Dermis microvascular lymphatic vessel endothelial cell (primary cell): Measurements from ENCODE around the gene HYOU1. TPM values are rescaled to one million over a fixed set of nuclear protein-coding genes. Genes with fewer than 3 reads are reported as not detected.
"Not testable (repeated sequence)": the region's sequence is repeated elsewhere in the genome, so short reads cannot be mapped to it uniquely, and the experiment has no call there.

ENCODE experiments used
- DNase-seq, 2 donors: peaks; one replicate each; pipeline versions ENCODE4 v3.0.0 to v3.0.0-alpha.2; 2010; ENCODE audit warnings: low read depth in 2 of 2
- total RNA-seq: library from RNA; depleted of rRNA; stranded (reverse); fragments of >200 nt; gene quantifications from 2 replicates; pipeline ENCODE4 v1.2.1, GENCODE V29; 2014

HYOU1 gene, protein sequence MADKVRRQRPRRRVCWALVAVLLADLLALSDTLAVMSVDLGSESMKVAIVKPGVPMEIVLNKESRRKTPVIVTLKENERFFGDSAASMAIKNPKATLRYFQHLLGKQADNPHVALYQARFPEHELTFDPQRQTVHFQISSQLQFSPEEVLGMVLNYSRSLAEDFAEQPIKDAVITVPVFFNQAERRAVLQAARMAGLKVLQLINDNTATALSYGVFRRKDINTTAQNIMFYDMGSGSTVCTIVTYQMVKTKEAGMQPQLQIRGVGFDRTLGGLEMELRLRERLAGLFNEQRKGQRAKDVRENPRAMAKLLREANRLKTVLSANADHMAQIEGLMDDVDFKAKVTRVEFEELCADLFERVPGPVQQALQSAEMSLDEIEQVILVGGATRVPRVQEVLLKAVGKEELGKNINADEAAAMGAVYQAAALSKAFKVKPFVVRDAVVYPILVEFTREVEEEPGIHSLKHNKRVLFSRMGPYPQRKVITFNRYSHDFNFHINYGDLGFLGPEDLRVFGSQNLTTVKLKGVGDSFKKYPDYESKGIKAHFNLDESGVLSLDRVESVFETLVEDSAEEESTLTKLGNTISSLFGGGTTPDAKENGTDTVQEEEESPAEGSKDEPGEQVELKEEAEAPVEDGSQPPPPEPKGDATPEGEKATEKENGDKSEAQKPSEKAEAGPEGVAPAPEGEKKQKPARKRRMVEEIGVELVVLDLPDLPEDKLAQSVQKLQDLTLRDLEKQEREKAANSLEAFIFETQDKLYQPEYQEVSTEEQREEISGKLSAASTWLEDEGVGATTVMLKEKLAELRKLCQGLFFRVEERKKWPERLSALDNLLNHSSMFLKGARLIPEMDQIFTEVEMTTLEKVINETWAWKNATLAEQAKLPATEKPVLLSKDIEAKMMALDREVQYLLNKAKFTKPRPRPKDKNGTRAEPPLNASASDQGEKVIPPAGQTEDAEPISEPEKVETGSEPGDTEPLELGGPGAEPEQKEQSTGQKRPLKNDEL
- total RNA-seq, result 146 and 148 TPM in 2 replicates

DNA sequence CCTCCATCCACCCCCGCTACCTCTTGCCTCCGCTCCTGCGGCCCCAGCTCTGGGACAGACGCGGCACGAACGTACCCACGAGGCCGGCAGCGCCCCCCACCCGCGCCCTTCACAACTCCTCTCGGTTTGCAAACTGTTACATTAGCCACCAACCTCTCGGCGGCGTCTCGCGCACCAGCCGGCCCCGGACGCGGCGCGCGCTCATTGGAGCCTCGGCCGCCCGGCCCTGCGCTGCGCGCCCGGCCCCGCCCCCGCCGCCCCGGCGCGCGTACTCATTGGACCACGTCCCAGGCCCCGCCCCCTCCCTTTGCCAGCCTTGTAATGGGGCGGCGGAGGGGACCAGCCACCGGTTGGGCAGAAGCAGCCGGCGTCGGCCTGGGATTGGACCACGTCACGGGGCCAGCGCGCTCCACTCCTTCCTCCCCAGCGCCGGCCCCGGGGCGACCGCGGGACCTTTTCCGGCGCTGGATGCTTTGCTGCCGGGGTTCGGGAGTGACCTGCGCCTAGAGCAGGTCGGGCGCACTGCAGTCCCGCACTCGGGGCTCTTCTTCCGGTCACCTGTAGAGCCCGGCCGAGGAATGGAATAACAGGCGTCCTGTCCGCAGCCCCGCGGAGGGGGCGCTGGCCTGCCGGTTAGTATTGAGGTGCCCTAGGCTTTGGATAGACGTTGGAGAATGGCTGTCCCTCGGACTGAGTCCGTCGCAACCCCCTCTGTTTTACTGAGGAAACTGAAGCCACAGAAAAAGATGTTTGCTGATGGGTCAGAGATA lies at the start of gene HYOU1:
HYOU1 (minus strand) TSS at position 206 of the 770 bp plus-strand sequence. CDS start 1,045 bp downstream, outside the sequence.
- peak; percentile 87 to 98 for DNase-seq

- DNase-seq, result no peak
These were observed 46.8 kb upstream of the HYOU1 start for GRCh38 chr11:119103793-119104192.

DNA sequence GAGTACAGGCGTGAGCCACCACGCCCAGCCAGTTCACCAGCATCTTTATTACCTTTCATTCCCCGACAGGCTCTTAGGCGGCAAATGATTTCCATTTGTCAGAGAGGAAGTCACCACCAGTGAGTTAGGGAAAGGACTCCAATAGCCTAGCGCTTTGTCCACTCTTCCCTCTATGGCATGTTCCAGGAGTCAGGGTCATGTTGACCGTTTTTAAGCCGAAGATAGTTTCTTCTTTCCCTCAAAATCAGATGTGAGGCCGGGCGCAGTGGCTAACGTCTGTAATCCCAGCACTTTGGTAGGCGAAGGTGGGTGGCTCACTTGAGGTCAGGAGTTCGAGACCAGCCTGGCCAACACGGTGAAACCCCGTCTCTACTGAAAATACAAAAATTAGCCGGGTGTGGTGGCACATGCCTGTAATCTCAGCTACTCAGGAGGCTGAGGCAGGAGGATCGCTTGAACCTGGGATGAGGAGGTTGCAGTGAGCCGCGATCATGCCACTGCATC lies 46.2 kb upstream of the HYOU1 start:
- DNase-seq, result not testable (repeated sequence)

DNA sequence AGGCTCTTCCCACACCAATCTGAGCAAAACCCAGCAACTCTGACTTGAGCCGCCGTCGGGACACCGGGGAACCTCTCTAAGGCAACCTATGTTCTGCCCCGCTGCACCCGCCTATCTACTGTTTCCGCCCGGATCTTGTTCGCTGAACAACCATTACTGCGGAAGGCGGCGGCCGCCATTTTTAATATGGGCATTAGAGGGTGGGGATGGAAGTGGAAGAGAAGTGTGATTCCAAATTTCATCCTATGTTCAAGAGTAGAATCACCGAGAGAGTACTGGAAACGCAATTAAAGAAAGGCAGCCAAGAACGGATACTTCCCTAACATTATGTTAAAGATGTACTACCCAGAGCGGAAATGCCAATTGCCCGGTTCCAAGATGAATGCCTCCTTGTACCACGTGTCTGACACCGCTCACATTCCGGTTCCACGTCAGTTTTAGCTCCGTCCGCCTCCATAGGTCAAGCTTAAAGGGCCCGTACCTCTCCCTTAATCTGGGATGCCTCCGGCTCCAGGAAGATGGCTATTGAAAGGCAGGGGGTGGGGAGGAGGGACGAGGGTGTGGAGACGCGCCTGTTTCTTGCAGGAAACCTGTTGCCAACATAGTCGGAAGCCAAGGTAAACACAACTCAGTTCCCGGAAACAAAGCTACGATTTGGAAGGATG lies 44.9 kb upstream of the HYOU1 start, which contains the start of gene DPAGT1:
DPAGT1 (minus strand) TSS at position 95 of the 665 bp plus-strand sequence. CDS start 198 bp downstream, outside the sequence.
- DNase-seq, result peak; percentile 90 to 98

GRCh38 chr11:119100994-119101758 lies 44.2 kb upstream of the HYOU1 start:
- DNase-seq, result no peak

DNA sequence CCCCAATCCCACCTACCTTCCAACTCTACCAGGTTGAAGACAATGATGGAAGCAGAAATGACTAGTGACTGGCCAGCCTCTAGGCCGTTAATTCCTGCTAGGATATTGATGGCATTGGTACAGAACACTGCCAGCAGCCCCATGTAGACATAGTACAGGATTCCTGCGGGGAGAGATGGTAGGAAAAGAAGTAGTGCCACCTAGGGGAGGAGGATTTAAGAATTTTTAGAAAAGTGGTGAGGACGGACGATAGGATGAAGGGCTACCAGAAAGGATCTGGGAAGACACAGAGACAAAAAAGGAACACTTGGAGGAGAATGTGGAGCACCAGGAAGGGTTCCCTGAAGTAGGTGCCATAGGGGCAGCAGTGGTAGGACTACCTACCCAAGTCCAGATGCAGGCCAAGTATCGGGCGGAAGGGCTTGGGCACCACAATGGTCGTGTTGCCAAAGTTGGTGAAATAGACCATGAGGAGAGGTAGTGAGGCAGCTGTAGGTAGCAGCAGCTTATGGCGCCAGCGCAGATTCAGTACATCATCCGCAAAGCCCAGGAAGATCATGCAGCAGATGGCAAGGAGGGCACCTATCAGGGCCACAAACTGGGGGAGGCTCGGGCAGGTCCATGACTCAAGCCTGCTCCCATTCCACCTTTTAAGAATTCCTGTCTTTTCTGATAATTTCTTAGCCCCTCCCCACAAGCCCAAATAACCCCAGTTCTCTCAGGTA lies 43.4 kb upstream of the HYOU1 start:
- DNase-seq, result peak in 1 of 2 donors; percentile 59

- no peak for DNase-seq
These were observed 42.7 kb upstream of the HYOU1 start for GRCh38 chr11:119099711-119100110.

DNA sequence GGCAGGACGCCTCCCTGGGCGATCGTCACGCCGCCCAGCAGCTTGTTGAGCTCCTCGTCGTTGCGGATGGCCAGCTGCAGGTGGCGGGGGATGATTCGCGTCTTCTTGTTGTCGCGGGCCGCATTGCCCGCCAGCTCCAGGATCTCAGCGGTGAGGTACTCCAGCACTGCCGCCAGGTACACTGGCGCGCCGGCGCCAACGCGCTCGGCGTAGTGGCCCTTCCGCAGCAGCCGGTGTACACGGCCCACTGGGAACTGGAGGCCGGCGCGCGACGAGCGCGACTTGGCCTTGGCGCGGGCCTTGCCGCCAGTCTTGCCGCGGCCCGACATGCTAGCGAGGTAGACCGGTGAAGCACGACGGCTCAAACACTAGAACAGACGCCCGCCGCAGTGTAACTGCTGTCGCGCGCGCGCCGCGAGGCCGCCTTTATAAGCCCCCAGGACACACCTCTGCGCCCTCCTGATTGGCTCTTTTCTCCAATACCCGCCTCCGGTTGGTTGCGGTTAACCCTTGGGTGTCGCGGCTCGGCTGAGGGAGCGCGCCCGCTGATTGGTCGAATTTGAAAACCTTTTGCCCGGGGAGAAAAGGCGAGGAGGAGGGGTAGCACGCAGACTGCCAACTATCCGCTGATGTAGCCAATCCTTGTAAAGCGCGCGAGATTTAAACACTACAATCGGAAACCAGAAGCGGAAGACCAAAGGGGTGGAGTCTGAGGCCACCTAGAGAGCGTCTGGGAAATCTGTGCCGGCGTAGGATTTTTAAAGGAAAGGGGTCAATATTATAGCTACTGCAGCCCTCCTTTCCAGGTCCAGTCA lies 38.3 kb upstream of the HYOU1 start:
- DNase-seq, result peak; percentile 99 to 100

DNA sequence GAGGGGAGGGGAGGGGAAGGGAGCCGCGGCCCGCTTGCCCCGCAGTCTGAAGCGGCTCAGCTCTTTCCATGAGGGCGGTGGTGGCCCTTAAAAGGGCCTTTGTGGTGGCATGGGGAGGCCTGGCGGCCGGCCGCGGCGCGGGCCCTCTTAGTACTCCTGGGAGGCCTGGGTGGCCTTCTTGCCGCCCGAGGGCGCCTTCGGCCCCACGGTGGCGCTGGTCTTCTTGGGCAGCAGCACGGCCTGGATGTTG lies 37.7 kb upstream of the HYOU1 start:
- peak in 1 of 2 donors; percentile 88 for DNase-seq

DNA sequence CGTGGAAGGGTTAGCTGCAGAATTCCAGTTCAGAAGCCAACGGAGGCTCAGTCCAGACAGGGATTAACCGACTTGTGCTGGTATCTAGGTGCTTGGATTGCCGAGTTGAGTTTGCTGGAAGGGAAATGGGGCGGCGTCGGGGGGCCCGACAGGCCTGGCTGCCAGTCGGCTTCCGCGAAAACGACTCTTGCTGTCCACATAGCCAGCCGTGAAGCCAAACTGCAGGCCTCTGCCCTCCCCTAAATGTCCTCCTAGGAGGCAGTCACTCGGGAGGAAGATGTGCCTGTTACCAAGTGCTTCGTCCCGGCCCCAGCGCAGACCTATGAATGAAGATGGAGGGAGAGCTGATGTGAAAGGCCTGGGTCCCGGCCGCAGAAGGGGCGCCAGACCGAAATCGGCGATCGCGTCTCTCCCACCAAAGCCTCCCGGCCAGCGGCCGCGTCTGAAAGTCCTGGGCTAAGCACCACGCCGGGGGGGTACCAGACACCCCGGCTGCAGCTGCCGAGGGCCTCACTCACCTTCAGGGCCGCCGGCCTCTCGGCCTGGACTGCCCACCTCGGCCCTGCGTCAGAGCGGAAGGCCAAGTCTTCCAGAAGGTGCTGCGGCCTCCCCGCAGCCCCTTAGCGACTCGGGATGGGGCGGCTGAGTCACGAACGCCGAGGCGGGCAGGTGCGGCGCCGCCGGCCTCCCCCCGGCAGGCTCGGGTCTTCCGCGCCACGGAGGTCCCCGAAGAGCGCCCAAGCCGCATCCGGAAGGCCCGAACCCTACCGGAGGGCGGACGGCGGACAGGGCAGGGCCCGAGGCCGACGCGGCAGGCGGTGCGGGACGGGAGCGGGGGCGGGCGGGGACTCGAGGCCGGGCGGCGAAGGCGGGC lies 37.2 kb upstream of the HYOU1 start:
- DNase-seq, result peak in 1 of 2 donors; percentile 53

GRCh38 chr11:119092880-119093842 lies 36.2 kb upstream of the HYOU1 start:
- DNase-seq, result no peak

GRCh38 chr11:119091966-119092879 lies 35.2 kb upstream of the HYOU1 start:
- no peak for DNase-seq

DNA sequence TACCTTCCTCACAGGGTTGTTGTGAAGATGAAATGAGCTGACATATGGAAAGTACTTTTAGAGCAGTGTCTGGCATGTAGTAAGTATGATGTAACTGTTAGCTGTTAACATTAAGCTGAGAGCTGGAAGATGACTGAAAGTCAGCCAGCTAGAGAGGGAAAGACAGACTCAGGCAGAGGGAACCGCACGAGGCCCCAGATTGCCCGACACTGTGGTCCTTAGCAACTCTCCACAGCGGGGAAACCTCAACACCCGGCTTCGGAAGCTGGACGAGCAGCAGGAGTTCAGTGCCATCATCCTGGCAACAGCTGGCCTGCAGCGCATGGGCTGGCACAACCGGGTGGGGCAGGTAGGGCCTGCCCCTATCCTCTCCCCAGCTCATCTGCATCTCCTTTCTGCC lies 34.2 kb upstream of the HYOU1 start:
- no peak for DNase-seq

DNA sequence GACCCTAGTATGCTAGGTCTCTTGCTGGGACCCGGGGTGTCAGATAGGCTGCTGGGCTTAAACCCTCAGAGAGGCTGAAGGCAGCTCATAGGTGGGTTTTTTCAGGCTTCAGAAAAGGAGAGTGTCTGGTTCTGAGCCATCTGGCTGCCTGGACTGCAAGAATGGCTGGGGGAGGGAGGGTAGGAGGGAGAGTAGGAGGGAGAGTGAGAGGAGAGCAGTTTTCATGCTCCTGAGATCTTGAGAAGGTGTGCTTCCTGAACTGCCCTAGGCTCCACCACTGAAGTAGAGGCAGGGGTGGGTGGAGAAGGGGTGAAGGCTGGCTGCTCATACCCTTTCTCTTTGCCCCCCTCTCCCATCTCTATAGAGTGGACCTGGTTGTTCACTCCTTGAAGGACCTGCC lies 32.3 kb upstream of the HYOU1 start:
- DNase-seq, result no peak

DNA sequence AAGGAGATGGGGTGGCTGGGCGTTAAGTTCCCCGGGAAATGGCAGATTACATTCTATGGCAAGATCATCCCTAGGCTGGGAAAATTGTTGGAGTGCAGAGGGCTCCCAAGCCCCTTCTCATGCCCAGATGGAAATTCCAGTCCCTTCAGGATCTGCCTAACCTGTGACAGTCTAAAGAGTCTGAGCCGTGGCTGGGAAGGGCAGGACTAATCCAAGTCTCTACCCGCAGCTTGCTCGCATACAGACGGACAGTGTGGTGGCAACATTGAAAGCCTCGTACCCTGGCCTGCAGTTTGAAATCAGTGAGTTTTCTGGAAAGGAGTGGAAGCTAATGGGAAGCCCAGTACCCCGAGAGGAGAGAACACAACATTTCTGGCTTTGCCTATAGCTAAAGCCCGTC lies 31.4 kb upstream of the HYOU1 start:
- no peak for DNase-seq
